H1 (cell line): ENCODE data around the gene ACAA1.

Experiments
- ATF2 ChIP-seq: IDR thresholded peaks from 2 replicates; pipeline ENCODE4 v1.6.1; 2012; ENCODE audit warnings: low read length, inconsistent platforms
- CTCF ChIP-seq, 3 experiments: IDR thresholded peaks; 1 replicate in 2 of 3; 2 replicates in 1 of 3; pipeline versions ENCODE4 v1.5.1 to v1.6.1; 2011; ENCODE audit warnings: low read length in 3 of 3, mild to moderate bottlenecking in 3 of 3, inconsistent platforms in 2 of 3, low read depth in 1 of 3, moderate library complexity in 1 of 3; ENCODE audit not compliant: insufficient read depth in 1 of 3; ENCODE audit errors: control extremely low read depth in 1 of 3
- EZH2 ChIP-seq: fragments of 200-600 bp; sonication (generic); IDR thresholded peaks from 2 replicates; pipeline ENCODE4 v1.7.1; 2012; ENCODE audit warnings: low read depth, mild to moderate bottlenecking, moderate library complexity, low read length, inconsistent platforms; ENCODE audit not compliant: severe bottlenecking
- HDAC2 ChIP-seq, 2 experiments: fragments of 300-600 bp in 1 of 2; sonication (generic) in 1 of 2; IDR thresholded peaks; 2 replicates each; pipeline ENCODE4 v1.6.1; 2011 to 2012; ENCODE audit warnings: low read depth in 2 of 2, low read length in 2 of 2, mild to moderate bottlenecking in 2 of 2, moderate library complexity in 2 of 2, borderline replicate concordance in 1 of 2, inconsistent platforms in 1 of 2
- JUN ChIP-seq: IDR thresholded peaks from 2 replicates; pipeline ENCODE4 v1.6.1; 2011; ENCODE audit warnings: low read depth, mild to moderate bottlenecking, improper control_type of control experiment, low read length
- KDM1A ChIP-seq: fragments of 200-600, 300-600 bp; sonication (generic); IDR thresholded peaks from 2 replicates; pipeline ENCODE4 v1.7.1; 2016; ENCODE audit warnings: mild to moderate bottlenecking, low read length, borderline replicate concordance
- POLR2A ChIP-seq, 2 experiments: IDR thresholded peaks; 1 replicate in 1 of 2; 2 replicates in 1 of 2; pipeline ENCODE4 v1.6.1; 2011; ENCODE audit warnings: low read depth in 2 of 2, low read length in 2 of 2, mild to moderate bottlenecking in 2 of 2; ENCODE audit errors: control extremely low read depth in 1 of 2
- SP1 ChIP-seq: IDR thresholded peaks from 2 replicates; pipeline ENCODE4 v1.6.1; 2011; ENCODE audit warnings: low read depth, low read length
- SUZ12 ChIP-seq: fragments of 200-600 bp; sonication (generic); IDR thresholded peaks from 2 replicates; pipeline ENCODE4 v1.6.1; 2012; ENCODE audit warnings: mild to moderate bottlenecking, inconsistent platforms, low read length, moderate library complexity, mixed read lengths
- USF2 ChIP-seq: IDR thresholded peaks from 2 replicates; pipeline ENCODE4 v1.6.1; 2011; ENCODE audit warnings: low read length, improper control_type of control experiment

GRCh38 chr3:38136777-38137614 is at the start of gene ACAA1:
- TF ChIP-seq HDAC2 (IDR thresholded peaks at IDR 0.05; ENCODE audit: borderline replicate concordance in 1 of 2, low read depth in 2 of 2, low read length in 2 of 2), result 0 out of 4 replicates have a peak, but pooled peaks of 1 of the 2 experiments have one; percentile 33
- no peak for TF ChIP-seq CTCF (IDR thresholded peaks at IDR 0.05; ENCODE audit: control extremely low read depth in 1 of 3, insufficient read depth in 1 of 3, low read depth in 1 of 3, low read length in 3 of 3)
- TF ChIP-seq ATF2, result no peak
- peak; percentile 39; the same call in 1 of the 2 replicates for TF ChIP-seq SP1
- no peak for TF ChIP-seq SUZ12
- no peak for TF ChIP-seq JUN
- no peak for TF ChIP-seq KDM1A
- peak in 1 of 2 experiments; percentile 89; a peak in 2 of 3 replicates for TF ChIP-seq POLR2A (IDR thresholded peaks at IDR 0.05; ENCODE audit: control extremely low read depth in 1 of 2, low read depth in 2 of 2, low read length in 2 of 2)
- no peak for TF ChIP-seq EZH2
- no peak for TF ChIP-seq USF2
